GM10266 (cell line): Measurements from ENCODE around the gene PCED1B.

Source experiments
- DNase-seq: peaks from one replicate; pipeline ENCODE4 v3.0.0; 2012; ENCODE audit errors: extremely low spot score
- CTCF ChIP-seq: IDR thresholded peaks from 2 replicates; pipeline ENCODE4 v1.5.1; 2012; ENCODE audit warnings: mild to moderate bottlenecking, low read depth; ENCODE audit not compliant: control insufficient read depth, insufficient read depth; ENCODE audit errors: missing control alignments

The PCED1B gene

GRCh38 chr12:47079468-47079980, at the start of gene PCED1B, which contains the start of gene AMIGO2:
PCED1B (plus strand) TSS chr12:47079621; CDS start chr12:47235064, 155,443 bp downstream.
AMIGO2 (minus strand) TSS chr12:47079959; CDS start chr12:47079002, 957 bp downstream.
- peak; percentile 52 for TF ChIP-seq CTCF
- peak; percentile 57 for DNase-seq

GRCh38 chr12:47029903-47030302, 49.5 kb upstream of the PCED1B start:
- DNase-seq = no peak

GRCh38 chr12:47032644-47033043, 46.8 kb upstream of the PCED1B start:
- TF ChIP-seq CTCF = peak; percentile 28
- peak; percentile 17 for DNase-seq

More at GRCh38 chr12:47029903-47030302, 49.5 kb upstream of the PCED1B start:
- no peak for TF ChIP-seq CTCF

GRCh38 chr12:47033081-47033480, 46.3 kb upstream of the PCED1B start:
- TF ChIP-seq CTCF = no peak
- no peak for DNase-seq

- no peak for TF ChIP-seq CTCF
- DNase-seq = no peak
These were observed 45.4 kb upstream of the PCED1B start for GRCh38 chr12:47033789-47034555.

GRCh38 chr12:47034661-47035060, 44.8 kb upstream of the PCED1B start:
- no peak for DNase-seq
- no peak for TF ChIP-seq CTCF

- no peak for DNase-seq
- TF ChIP-seq CTCF = no peak
These were observed 43.9 kb upstream of the PCED1B start for GRCh38 chr12:47035484-47035883.
